GM11168 (cell line): ENCODE measurements around the gene SQOR.

Source experiments
- in situ Hi-C: fragments of 300-500 bp; cut with MboI; formaldehyde crosslinking; loops from one replicate; pipeline ENCODE4 v1.12.0; 2022; ENCODE audit warnings: low sequenced_read_pairs; ENCODE audit not compliant: unreplicated experiment

Gene SQOR

DNA sequence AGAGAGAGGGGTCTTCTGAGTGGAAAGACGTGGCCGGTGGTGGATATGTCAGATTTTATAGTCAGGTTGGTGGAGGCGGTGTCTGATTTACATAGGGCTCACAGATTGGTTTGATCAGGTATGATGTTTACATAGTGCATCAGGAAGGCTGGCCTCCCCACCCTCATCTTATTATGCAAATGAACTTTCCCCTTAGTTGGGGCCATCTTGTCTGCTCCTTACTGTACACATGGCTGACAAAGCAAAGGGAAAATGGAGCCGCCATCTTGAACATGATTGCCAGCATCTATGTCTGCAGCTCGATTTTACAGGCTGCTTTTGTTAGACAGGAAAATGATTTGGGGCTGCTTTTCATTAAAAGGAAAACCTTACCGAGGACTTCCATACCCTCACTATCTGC is 19.9 kb downstream of the SQOR start:
- in situ Hi-C loops: no loop called here

DNA sequence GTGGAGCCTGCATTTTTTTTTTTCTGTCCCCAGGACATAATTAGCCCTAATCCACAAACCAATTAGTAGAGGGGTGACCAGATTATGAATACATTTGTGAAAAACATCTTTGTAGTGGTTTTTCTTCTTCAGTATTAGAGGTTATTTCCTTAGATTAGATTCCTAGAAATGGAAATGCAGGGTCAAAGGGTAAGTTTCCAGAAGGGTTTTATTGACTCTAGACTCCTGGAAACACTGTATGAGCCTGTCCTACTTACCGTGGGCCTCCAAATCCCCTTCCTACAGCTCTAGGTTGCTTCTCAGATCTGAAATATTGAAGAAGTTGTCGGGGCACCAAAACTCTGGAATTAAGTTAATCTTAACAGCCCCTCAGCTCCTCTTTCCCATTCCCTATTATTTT is 22.4 kb downstream of the SQOR start:
- in situ Hi-C loops: no loop called here

DNA sequence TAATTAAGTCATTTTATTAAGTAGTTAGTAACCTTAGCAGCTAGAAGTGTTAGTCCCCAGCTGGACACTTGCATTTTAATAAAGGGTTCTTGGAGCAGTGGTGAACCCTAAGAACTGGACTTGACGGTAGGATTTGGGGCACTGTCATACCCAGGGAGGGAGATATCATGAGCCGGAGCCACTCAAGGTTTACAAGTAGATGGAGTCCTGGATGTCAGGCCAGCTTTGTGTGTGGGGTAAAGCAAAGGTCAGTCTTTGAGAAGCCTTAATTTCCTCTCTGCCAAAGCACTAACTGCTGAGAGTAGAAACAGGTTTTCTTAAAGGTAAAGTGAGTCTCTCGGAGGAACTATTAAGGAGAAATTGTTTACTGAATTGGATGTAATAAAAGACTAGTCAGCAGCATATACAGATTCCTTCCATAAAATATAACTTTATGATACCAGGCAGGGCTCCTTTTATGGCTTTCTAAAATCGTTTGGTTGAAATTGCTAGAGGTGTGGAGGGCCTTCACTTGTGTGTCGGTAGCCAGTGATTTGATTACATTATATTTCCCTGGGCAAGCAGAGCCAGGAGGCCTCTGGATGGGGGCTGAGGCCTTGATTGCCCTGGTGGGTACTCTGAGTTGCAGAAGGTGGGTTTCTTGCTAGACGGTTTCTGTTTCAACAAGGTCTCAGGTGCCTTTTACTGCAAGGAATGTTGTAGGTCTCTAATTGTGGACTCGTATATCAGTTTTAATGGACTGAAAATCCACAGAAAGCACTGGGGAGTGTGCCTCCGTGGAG is 23.1 kb downstream of the SQOR start:
- in situ Hi-C loops: no loop called here

DNA sequence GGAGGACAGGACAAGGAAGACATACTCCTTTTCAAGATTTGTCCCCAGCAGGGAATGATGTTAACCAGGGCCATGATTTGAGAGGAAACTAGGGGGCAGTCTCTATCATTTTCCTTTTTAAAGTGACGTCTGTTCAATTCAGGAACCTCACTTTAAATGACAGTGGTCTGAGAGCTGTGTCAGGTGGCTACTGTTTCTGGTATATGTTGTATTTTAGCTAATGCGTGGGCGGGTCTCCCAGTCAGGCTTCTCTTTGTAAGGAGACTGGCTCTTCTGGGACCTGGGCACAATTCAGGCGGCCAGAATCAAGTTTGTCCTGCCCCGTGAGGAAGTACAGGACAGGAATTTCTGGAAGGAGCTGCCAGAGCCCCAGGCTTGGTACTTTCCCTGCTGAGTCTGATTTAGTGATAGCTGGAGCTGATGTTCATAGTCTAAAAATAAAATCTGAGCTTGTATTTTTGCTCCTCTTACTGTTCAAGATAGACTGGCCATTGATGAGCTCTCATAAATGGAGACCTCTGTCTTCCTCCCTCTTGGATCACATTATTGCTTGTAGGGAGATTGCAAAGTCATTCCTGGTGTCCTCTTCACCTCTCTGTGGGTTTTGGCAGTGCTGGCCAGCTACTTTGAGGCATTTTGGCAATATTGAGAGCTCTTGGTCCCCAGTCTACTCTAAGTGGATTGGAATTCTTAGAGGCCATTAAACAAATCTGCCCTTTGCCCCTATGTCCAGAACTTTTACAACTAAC is 25.6 kb downstream of the SQOR start:
- in situ Hi-C loops: no loop called here

DNA sequence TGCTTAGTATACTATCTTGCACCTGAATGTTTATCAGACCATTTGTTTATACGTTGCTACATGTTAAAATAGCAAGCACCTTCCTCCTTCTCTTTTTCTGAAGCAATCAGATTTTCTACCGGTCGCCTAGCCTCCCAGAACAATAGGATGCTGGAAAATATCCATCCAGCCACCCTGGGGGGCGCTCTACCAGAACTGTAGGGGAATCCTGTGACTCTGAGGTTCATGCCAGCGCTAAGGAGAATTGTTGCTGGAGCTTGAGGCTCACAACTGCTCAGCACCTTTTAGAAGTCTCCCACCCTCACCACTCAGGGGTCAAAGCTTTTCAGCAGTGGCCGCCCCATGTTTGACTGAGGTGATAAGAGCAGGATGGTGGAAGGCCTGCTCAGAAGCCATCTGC is 27.5 kb downstream of the SQOR start:
- in situ Hi-C loops: no loop called here

DNA sequence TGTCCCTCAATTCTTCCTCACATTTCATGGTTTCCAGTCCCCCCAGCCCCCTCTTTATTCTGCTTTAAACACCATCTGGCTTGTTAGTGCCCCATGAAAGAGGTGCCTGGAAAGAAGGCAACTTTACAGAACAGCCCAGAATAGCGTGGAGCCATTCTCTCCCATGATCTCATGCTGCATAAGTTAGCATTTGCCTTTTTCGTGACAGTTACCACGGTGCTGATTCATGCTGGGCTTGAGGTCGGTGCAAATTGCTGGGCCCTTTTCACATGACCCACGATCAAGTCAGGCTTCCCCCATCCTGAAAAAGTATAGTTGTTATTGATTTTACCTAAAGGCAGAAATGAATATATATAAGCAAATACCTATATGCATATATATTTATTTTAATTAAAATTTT is 29.6 kb downstream of the SQOR start:
- in situ Hi-C loops: no loop called here

DNA sequence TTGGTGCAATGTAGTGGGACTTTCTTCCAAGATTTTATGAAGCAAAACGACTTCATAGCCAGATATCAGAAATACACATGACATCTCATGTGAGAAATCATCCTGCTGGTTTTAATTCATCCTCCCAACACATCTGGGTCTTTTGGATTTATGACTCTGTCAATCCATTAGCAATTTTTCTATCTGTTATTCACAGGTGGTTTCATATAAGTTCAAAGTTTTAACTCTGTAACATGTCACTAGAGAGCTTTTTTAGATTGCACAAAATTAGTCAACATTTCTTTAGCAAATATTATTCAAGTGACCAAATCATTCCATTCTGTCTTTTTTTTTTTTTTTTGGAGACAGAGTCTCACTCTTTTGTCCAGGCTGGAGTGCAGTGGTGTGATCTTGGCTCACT is 30.4 kb downstream of the SQOR start:
- in situ Hi-C loops: no loop called here

DNA sequence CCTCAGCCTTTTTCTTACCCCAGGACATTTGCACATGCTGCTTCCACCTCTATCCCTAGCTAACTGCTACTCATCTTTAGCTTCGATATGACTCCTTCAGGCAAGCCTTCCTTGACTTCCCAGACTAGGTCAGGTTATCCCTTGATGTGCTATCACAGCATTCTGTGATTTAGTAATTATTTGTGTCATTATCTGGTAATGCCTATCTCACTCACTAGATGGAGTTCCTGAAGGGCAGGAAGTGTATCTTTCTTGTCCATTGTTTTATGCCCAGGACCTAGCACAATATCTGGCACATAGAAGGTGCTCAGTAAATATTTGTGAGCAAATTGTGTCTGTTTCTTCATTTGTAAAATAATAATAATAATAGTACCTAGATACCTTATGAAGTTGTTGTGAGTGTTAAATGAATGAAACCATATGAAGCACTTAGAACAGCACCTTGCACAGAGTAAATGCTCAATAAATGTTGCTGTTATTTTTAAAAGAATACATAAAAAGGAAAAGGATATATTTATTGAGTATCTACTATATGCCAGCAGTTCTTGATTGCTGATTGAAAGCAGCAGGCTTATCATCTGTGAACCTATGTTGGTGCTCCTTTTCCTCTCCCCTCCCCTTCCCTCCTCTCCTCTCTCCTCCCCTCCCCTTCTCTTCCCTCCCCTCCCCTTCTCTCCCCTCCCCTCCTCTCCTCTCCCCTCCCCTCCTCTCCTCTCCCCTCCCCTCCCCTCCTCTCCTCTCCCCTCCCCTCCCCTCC is 31.5 kb downstream of the SQOR start:
- in situ Hi-C loops: no loop called here

DNA sequence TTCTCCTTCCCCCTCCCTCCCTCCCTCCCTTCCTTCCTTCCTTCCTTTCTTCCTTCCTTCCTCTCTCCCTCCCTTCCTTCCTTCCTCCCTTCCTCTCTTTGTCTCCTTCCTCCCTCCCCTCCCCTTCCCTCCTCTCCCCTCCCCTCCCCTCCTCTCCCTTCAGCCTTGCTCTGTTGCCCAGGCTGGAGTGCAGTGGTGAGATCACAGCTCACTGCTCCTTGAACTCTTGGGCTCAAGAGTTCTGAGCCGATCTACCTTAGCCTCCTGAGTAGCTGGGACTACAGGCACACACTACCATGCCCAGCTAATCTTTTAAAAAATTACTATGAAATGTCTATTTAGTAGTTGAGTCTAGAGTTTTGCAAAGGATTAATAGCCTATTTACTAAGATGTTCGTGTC is 32.2 kb downstream of the SQOR start:
- in situ Hi-C loops: no loop called here

DNA sequence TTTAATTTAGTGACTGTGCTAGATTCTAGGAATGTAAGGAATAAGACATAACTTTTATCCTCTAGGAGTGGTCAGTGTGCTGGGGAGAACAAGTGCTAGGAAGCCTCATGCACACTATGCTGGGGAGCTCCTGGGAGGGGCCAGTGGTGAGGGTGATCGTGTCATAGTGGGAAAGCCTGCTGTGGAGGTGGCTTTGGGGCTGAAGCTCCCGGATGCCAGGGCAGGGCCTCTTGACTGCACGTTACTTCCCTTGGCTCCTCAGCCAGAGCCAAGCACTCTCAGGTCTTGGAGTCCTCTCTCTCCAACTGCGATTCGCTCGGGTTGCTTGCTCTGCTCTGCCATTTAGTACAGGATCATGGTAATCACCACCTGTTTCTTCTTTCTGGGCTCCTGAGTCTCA is 33.6 kb downstream of the SQOR start:
- in situ Hi-C loops: no loop called here

DNA sequence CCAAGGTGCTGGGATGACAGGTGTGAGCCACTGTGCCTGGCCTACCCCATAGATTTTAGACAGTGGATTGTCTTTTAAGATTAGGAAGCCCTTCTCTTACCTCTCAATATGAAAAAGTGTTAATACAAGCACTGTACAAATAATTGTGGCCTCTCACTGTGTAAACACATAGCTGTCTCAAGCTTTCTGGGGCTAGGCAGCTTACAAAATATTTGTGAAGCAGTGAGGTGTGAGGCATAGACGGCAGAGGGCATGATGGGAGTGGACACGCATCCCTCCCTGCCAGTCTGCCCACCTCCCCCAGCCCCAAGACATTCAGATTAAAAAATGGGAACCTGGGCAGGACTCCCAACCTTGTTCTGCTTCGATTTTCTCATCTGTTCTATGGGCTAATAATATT is 34.6 kb downstream of the SQOR start:
- in situ Hi-C loops: no loop called here

DNA sequence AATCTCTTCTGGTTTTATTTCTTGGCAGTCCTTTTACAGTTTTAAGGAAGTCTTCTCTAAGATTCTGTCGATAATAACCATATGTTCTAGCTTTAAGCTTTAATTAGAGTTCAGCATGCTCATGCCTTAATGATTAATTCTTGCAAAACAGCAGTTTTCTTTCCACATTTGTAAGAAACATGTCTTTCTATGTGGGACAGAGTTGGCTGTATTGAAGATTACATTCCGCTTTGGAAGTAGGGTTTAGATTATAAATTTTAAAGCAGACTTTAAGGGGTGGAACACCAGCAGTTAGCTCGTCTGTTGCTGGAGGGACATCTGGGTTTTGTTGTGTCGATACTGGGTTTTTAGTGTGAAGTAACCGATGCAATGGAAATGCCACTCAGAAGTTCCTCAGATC is 35.3 kb downstream of the SQOR start:
- in situ Hi-C loops: no loop called here

DNA sequence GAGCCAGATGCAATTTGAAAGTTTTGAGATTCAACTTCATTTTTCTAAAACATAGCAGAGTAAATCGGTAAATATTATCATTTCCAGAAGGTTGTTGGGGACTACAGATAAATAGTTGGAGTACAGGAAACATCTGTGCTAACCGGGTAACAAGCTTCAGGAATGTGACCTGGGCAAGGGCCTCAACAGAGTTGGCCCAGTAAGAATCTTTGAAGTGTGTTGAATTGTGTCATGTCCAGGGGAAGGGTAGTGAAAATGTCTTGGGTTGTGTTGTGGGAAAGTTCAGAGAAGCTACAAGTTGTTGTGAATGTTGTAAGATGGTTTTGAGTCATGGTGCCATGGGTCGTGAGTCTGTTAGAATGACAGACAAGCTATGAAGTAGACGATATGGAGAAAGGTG is 35.7 kb downstream of the SQOR start:
- in situ Hi-C loops: no loop called here

DNA sequence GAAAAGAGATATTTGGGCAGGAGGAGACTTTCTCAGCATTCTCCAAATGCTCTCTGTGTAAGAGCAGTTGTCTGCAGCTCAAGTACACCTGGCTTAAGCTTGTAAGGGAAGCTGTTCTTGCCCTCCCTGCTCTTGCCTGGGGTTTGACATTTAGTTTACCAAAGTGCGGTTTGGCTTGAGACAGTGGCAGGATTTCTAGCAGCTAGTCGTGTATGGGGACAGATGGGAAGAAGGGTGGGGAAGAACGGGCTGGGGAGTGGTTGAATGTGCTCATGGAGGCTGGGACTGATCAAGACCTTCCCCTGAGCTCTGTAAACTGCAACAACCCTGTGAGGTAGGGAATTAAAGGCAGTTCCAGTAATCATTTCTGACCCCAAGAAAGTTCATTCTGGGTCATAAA is 39.8 kb downstream of the SQOR start:
- in situ Hi-C loops: no loop called here

DNA sequence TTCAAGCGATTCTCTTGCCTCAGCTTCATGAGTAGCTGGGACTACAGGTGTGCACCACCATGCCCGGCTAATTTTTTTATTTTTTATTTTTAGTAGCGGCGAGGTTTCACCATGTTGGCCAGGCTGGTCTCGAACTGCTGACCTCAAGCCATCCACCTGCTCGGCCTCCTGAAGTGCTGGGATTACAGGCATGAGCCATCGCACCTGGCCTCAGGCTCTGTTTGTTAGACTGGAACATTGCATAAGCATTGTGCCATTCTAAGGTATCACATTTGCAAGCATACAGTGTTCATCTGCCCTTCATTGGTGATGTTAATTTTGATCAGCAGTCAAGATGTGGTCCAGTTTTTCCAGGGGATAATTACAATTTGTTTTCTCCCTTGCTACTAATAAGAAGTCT is 43.0 kb downstream of the SQOR start:
- in situ Hi-C loops: no loop called here

DNA sequence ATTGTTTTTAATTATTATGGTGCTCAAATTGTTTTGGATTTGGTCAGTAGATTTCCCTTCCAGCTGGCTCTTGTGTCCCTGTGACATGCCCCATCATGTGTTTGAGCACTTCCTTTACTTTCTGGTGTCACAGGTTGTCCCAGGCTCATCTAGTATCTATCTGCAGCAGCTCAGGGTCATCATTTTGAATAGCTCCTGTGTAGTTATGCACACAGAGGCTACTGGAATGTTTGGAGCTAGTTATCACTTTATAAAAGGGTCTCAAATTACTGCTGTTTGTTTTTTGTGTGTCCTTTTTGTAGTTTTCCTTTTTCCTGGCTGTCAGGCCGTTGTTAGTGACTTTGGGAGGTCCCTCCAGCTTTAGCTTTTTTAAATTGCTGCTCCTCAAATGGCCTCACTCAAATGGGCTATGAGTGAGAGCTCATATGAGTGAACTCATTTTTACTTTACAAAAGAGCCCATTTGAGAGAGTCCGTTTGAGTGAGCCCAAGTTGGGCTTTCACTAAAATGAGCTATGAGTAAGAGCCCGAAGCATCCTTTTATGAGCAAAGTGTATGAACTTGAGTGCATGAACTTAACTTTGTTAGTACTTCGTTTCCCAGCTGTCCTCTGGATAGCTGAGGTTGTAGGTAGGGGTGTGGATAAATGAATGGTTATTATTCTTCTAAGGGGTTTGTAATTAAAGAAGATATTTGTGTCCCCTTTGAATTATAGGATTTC is 43.8 kb downstream of the SQOR start:
- in situ Hi-C loops: no loop called here

DNA sequence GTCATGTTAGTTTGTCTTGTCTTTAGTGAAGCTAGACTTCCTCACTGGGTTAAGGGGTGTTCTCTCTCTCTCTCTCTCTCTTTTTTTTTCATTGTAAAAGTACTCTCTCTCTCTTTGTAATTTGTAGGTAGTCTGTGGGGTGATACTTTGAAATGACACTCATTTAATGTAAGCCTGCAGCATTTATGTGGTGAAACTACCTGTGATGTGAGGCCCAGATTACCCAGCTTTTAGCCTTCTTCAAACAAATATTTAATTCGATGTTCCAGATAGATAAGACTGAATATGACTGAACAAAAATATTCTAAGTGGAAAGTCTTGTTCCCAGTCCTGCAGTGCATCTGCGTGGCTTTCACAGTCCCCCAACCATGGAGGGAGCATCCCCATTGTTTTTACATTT is 49.7 kb downstream of the SQOR start:
- in situ Hi-C loops: no loop called here

DNA sequence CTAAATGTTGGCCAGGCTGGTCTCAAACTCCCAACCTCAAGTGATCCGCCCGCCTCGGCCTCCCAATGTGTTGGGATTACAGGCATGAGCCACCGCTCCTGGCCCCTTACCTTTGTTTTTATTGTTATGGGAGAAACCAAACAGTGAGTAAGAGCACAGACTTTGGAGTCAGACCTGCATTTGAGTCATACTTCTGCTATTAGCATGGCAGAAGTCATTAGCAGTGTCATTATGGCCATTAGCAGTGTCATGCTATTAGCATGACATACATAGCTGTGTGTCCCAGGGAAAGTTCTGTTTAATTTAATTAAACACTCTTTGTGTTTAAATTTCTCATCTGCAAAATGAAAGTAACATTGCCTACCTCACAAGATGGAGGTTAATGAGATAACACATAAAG is 54.8 kb downstream of the SQOR start:
- in situ Hi-C loops: no loop called here

DNA sequence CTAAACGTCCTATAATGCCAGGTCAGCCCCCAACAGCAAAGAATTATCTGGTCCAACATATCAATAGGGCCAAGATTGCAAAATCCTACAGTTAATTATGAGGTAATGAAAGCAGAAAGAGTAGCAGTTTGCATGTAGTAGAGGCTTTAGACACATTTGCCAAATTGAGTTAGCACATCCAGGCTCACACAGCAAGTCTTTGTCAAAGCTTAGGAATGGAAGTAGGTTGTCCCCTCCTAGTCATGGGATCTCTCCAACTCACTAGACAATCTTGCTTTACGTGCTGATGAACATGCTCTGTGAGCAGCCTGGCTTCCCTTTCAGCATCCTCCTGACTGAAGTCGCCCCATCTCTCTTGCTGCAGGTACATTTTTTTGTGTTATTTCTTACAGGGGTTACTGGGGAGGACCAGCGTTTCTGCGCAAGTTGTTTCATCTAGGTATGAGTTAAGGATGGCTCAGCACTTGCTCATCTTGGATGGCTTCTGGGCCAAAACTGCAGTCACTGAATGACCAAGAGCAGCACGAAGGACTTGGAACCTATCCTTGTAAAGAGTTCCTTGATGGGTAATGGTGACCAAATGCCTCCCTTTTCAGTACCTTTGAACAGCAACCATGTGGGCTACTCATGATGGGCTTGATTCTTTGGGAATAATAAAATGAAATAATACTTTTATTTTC is 55.9 kb downstream of the SQOR start:
- in situ Hi-C loops: no loop called here

DNA sequence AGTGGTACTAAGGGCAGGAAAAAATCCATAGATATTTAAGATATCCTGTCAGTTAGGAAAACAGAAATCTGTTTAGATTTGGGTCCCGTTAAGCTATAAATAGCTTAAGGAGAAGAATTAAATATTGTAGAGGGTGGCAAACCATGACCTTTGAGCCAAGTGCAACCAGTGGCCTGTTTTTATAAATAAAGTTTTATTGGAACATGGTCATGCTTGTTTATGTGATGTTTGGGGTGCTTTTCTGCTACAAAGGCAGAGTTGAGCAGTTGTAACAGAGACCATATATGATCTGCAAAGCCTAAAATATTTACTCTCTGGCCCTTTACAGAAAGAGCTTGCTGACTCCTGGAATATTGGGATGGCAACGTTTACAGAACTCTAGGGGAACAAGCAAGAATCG is 66.3 kb downstream of the SQOR start:
- in situ Hi-C loops: no loop called here
